GM19467 (cell line): ENCODE results near the gene CTSA.
"Not testable (repeated sequence)": the region's sequence is repeated elsewhere in the genome, so short reads cannot be mapped to it uniquely, and the experiment has no call there.

ENCODE experiments used
- ATAC-seq: cut with Tn5 transposase; IDR thresholded peaks from one replicate; pipeline ENCODE4 v1.9.1; 2021; ENCODE audit warnings: mild to moderate bottlenecking, moderate library complexity; ENCODE audit not compliant: unreplicated experiment

The CTSA gene

GRCh38 chr20:45863543-45864470 is 27.3 kb upstream of the CTSA start:
- no peak for ATAC-seq

GRCh38 chr20:45866454-45866853 is 24.7 kb upstream of the CTSA start:
- no peak for ATAC-seq

- ATAC-seq = no peak
These were observed 23.9 kb upstream of the CTSA start for GRCh38 chr20:45867136-45867818.

- ATAC-seq = no peak
These were observed 23.3 kb upstream of the CTSA start for GRCh38 chr20:45867819-45868176.

DNA sequence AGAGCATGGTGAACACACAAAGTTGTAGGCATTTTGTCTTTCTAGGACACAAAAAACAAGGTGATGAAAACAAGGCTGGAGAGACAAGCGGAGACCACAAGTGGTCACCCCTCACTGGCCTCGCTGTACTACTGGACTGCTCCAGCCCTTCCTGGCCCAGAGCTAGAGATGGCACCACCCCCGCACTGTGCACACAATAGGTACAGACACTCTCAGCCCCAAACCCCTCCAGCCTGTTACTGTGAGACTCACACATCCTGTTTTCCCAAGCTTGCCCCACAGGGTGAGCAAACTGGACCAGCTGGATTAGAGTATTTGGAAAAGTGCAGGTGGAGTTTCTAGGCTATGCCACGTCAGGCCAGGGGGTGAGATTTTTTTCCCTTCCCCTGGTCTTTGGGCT is 18.5 kb upstream of the CTSA start:
- no peak for ATAC-seq

DNA sequence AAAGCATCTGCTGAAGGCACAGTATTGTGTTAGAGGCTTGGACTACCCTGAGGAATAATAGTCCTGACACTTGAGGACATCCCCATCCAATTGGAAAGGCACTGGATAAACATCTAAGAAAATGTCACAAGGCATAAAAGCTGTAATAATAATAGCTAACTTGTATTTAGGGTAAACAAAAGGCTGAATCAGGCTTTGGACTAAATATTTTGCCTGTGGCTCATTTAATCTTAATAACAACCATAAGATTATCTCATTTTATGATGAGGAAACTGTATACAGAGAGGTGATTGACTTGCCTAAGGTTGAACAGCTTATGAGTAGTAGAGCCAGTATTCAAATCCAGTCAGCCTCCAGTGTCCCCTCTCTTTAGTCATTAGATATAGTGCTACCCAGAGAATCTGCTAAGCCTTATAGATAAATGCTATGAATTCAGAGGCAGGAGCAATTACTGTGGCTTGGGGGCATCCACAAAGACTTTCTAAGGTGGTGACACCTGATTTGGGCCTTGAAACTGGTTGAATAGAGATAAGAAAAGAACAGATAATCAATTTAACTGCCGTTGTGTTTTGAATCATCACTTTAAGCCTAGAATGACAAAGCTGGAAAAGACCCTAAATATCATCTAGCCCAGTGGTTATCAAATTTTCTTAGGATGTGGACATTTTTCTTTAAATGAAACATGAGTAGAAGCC is 17.6 kb upstream of the CTSA start:
- no peak for ATAC-seq

DNA sequence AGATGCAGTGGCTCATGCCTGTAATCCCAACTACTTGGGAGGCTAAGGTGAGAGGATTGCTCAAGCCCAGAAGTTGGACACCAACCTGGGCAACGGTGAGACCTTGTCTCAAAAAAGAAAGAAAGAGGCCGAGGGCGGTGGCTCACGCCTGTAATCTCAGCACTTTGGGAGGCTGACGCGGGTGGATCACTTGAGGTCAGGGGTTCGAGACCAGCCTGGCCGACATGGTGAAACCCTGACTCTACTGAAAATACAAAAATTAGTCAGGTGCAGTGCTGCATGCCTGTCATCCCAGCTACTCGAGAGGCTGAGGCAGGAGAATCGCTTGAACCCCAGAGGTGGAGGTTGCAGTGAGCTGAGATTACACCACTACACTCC is 17.0 kb upstream of the CTSA start:
- ATAC-seq = not testable (repeated sequence)

GRCh38 chr20:45874576-45874975 is 16.6 kb upstream of the CTSA start:
- ATAC-seq = no peak

- ATAC-seq = no peak
These were observed 12.9 kb upstream of the CTSA start for GRCh38 chr20:45878076-45878761.

- ATAC-seq = peak; percentile 96
These were observed 9.9 kb upstream of the CTSA start, which contains the start of gene ZSWIM1 for GRCh38 chr20:45880988-45881788. Gene ZSWIM1 (plus strand): TSS chr20:45881227. CDS start chr20:45882593, 1,366 bp downstream.

DNA sequence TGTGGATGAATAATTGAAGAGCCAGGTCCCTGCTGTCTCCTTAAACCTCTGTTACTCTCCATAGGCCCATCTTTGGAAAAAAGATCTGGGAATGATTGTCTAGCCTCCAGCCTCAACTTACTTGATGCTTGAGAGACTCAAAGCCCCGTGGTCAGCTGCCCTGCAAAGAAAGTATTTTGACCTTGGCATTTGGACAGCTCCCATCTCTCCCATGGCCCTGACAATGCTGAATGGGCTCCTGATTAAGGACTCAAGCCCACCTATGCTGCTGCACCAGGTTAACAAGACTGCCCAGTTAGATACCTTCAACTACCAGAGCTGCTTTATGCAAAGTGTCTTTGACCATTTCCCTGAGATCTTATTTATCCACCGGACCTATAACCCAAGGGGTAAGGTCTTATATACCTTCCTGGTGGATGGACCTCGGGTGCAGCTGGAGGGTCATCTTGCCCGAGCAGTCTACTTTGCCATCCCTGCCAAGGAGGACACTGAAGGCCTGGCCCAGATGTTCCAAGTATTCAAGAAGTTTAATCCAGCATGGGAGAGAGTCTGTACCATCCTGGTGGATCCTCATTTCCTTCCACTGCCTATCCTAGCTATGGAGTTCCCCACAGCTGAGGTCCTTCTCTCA is 8.6 kb upstream of the CTSA start:
- ATAC-seq = no peak

- ATAC-seq = no peak
These were observed 8.1 kb upstream of the CTSA start for GRCh38 chr20:45883100-45883469.

- no peak for ATAC-seq
These were observed 4.4 kb upstream of the CTSA start for GRCh38 chr20:45886590-45887345.

- no peak for ATAC-seq
These were observed 3.8 kb upstream of the CTSA start, which contains the start of gene SPATA25 for GRCh38 chr20:45887346-45887715. Gene SPATA25 (minus strand): TSS chr20:45887622. CDS start chr20:45887590, 32 bp downstream.

GRCh38 chr20:45888681-45889080 is 2.5 kb upstream of the CTSA start:
- no peak for ATAC-seq

- no peak for ATAC-seq
These were observed 804 bp upstream of the CTSA start for GRCh38 chr20:45890077-45890984.

GRCh38 chr20:45892049-45892825 is 1.1 kb downstream of the CTSA start:
- ATAC-seq = no peak
